GM12878 (cell line): ENCODE measurements around the gene ZKSCAN8.

ENCODE experiments used
- CHD4 ChIP-seq: fragments of 200-600 bp; sonication (generic); IDR thresholded peaks from 2 replicates; pipeline ENCODE4 v1.6.1; 2016; ENCODE audit warnings: mild to moderate bottlenecking
- CTCF ChIP-seq, 3 experiments: IDR thresholded peaks in 2 of 3; conservative IDR thresholded peaks in 1 of 3; 2 replicates each; pipeline ENCODE4 v1.5.1; 2011; ENCODE audit warnings: low read depth in 3 of 3, low read length in 3 of 3, mild to moderate bottlenecking in 3 of 3, control low read depth in 2 of 3, moderate library complexity in 2 of 3, inconsistent platforms in 1 of 3, mixed read lengths in 1 of 3; ENCODE audit not compliant: control insufficient read depth in 2 of 3, insufficient read depth in 1 of 3; ENCODE audit errors: extremely low read depth in 1 of 3
- EP300 ChIP-seq, 2 experiments: fragments of 150-350 bp in 1 of 2; IDR thresholded peaks; 2 replicates each; pipeline ENCODE4 v1.6.1; 2011 to 2012; ENCODE audit warnings: low read depth in 2 of 2, low read length in 2 of 2, borderline replicate concordance in 1 of 2, improper control_type of control experiment in 1 of 2, inconsistent platforms in 1 of 2; ENCODE audit not compliant: control insufficient read depth in 1 of 2
- MXI1 ChIP-seq: fragments of 150-350 bp; IDR thresholded peaks from 2 replicates; pipeline ENCODE4 v1.6.1; 2011; ENCODE audit warnings: low read depth, mild to moderate bottlenecking, inconsistent platforms, low read length, improper control_type of control experiment
- NFYA ChIP-seq: IDR thresholded peaks from 2 replicates; pipeline ENCODE4 v1.6.1; 2011; ENCODE audit warnings: low read depth, mild to moderate bottlenecking, low read length, improper control_type of control experiment, borderline replicate concordance
- POLR2AphosphoS5 ChIP-seq: IDR thresholded peaks from 2 replicates; pipeline ENCODE4 v1.6.1; 2011; ENCODE audit warnings: mild to moderate bottlenecking, low read length, inconsistent platforms
- SRF ChIP-seq, 2 experiments: IDR thresholded peaks; 2 replicates each; pipeline ENCODE4 v1.6.1; 2011; ENCODE audit warnings: low read depth in 2 of 2, low read length in 2 of 2, mild to moderate bottlenecking in 1 of 2, moderate library complexity in 1 of 2
- ZBTB33 ChIP-seq: fragments of 450-650 bp; IDR thresholded peaks from 2 replicates; pipeline ENCODE4 v1.6.1; 2017; ENCODE audit warnings: mild to moderate bottlenecking

- TF ChIP-seq CTCF (IDR thresholded peaks at IDR 0.05 in 2 of 3, conservative IDR thresholded peaks at IDR 0.05 in 1 of 3; ENCODE audit: control insufficient read depth in 2 of 3, extremely low read depth in 1 of 3, insufficient read depth in 1 of 3, low read depth in 3 of 3, low read length in 3 of 3) (no peak), ZBTB33 (no peak), MXI1 (no peak), POLR2AphosphoS5 (no peak), CHD4 (no peak), EP300 (IDR thresholded peaks at IDR 0.05; ENCODE audit: borderline replicate concordance in 1 of 2, control insufficient read depth in 1 of 2, low read depth in 2 of 2, low read length in 2 of 2) (no peak), SRF (IDR thresholded peaks at IDR 0.05; ENCODE audit: low read depth in 2 of 2, low read length in 2 of 2) (no peak), NFYA (no peak)
These were observed 23.9 kb downstream of the ZKSCAN8 start for GRCh38 chr6:28165563-28165962.
